Measurements from ENCODE around the gene HOXD13. TPM values are rescaled to one million over a fixed set of nuclear protein-coding genes. Genes with fewer than 3 reads are reported as not detected.

The HOXD13 gene
- total RNA-seq, 1 donor from 2014 or later = not detected

GRCh38 chr2:176093145-176093897 lies 800 bp downstream of the HOXD13 start:
- no peak for DNase-seq (ENCODE audit: extremely low read depth, low read depth, low spot score)

GRCh38 chr2:176093898-176094249 lies 1.4 kb downstream of the HOXD13 start:
- no peak for DNase-seq (ENCODE audit: extremely low read depth, low read depth, low spot score)

GRCh38 chr2:176094349-176094748 lies 1.8 kb downstream of the HOXD13 start:
- no peak for DNase-seq (ENCODE audit: extremely low read depth, low read depth, low spot score)

- DNase-seq (ENCODE audit: extremely low read depth, low read depth, low spot score) = no peak
Observed at GRCh38 chr2:176095421-176095820, 2.9 kb downstream of the HOXD13 start.

DNA sequence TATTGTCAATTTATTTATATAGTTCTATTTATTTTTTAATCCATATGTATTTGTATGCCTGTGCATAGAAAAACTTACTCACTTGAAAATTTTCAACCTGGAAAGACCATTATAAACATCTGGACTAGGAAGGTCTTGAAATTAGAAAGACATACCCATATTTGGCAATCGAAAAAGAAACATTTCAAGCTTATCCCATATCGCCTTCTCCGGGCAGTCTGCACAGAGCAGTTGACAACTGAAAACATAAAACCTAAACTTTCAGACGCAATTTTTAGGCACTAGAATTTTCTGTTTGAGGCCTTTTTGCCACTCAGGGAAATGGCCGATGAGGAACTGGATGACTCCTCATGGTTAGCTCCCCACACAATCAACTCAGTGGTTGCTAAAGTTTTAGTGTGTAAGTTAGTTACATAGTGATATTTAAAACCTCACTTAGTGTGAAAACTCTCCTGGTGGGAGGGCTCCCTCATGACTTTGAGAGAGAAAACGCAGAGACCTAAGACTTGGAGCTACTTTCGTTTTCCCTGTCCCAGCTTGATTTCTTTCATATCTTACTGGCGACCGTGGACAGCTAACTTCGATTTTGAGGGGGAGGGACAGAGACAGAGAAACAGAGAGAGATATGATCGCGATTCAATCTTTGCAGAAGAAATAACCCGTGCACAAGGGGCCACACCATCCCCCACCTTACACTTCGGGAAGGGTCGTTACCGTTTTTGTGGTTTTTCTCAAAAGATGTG lies 3.9 kb downstream of the HOXD13 start:
- no peak for DNase-seq (ENCODE audit: extremely low read depth, low read depth, low spot score)

GRCh38 chr2:176096986-176097819 lies 4.7 kb downstream of the HOXD13 start:
- DNase-seq (ENCODE audit: extremely low read depth, low read depth, low spot score) = no peak

DNA sequence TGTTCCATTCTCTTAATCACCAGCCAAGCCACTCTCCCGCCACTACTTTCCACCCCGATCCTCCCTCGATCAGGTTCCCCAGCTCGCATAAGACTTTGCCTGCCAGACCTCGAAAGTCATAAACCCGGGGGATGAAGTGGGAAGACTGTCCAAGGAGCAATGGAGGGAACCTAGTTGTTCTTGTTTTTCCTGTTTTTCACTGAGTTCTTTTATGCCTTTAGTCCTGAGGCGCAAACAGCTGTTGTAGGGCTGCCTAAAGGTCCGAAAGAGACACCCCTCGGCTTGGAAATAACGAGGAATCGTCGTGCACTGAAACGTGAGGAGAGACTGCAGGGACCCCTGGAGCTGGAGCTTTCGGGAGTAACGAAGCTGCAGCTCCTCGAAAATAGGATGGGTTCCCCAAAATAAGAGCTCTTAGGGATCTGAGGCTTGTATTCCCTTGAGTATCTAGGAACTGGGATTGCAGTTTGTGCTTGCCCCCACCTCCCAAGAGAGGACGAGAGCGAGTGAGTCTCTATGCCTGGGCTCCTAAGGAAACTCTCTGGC lies 5.4 kb downstream of the HOXD13 start:
- DNase-seq (ENCODE audit: extremely low read depth, low read depth, low spot score) = no peak

GRCh38 chr2:176098366-176099158 lies 6.0 kb downstream of the HOXD13 start:
- no peak for DNase-seq (ENCODE audit: extremely low read depth, low read depth, low spot score)

GRCh38 chr2:176099159-176099727 lies 6.7 kb downstream of the HOXD13 start:
- DNase-seq (ENCODE audit: extremely low read depth, low read depth, low spot score) = no peak

DNA sequence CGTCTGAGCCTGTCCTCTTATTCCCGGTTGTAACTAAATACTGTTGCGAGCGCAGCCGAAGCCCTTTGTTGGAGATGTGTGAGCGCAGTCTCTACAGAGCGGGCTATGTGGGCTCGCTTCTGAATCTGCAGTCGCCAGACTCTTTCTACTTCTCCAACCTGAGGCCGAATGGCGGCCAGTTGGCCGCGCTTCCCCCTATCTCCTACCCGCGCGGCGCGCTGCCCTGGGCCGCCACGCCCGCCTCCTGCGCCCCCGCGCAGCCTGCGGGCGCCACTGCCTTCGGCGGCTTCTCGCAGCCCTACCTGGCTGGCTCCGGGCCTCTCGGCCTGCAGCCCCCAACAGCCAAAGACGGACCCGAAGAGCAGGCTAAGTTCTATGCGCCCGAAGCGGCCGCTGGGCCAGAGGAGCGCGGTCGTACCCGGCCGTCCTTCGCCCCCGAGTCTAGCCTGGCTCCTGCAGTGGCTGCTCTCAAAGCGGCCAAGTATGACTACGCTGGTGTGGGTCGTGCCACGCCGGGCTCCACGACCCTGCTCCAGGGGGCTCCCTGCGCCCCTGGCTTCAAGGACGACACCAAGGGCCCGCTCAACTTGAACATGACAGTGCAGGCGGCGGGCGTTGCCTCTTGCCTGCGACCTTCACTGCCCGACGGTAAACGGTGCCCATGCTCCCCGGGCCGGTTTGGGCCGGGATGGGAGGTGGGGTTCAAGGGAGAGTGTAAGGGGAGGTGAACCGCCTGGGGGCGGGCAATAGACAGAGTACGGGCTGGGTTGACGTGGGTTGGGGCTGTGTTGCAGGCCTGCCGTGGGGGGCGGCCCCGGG lies 7.4 kb downstream of the HOXD13 start, which contains the start of gene HOXD12:
Gene HOXD12, plus strand, starts transcription at position 68 of the 819 bp plus-strand sequence. Its CDS starts 7 bp downstream, at position 75.
- no peak for DNase-seq (ENCODE audit: extremely low read depth, low read depth, low spot score)

DNA sequence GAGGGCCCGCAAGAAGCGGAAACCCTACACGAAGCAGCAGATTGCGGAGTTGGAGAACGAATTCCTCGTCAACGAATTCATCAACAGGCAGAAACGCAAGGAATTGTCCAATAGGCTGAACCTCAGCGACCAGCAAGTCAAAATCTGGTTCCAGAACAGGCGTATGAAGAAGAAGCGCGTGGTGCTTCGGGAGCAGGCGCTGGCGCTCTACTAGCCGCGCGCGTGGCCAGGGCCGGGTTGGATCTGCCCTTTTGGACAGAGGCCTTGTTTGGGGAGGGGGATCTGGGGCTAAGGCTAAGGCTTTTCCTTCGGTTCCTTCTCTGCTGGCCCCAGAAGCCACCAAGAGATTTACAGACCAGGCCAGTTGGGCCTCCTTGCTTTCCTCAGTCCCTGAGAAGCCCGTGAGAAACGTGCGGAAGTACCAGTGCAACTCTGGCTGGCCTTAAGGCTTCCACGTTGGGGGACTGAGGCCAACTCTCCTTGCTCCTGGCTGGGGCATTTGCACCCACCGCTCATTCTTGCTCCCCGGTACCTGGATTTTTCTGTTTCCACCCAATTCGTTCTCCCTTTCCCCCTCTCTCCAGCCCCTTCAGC lies 8.1 kb downstream of the HOXD13 start:
- no peak for DNase-seq (ENCODE audit: extremely low read depth, low read depth, low spot score)

GRCh38 chr2:176101216-176101830 lies 8.8 kb downstream of the HOXD13 start:
- DNase-seq (ENCODE audit: extremely low read depth, low read depth, low spot score) = no peak

- no peak for DNase-seq (ENCODE audit: extremely low read depth, low read depth, low spot score)
Observed at GRCh38 chr2:176101842-176102241, 9.3 kb downstream of the HOXD13 start.

DNA sequence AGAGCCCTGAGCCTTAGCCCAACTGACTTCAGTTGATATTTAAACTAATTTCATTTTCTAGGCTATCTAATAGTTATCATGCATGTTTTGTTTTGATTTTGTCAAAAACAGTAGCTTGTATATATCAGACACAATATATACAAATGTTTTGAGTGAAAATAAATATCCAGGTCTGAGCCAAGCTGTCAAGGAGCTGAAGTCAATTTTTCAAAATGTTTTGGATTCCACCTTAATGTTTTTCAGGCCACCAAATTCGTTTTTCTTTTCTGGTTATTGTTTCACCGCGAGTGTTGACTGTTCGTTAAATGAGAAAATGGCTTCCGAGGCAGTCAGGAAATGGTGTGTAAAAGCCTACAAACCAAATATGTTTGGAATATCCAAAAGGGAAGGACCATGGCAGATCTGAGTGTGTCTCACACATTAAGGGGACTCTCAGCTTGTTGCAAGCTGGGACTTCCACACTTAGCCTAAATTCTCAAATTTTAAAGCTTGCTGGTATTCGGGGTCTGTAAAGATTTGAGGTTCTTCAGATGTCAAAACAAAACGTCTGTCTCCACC lies 9.9 kb downstream of the HOXD13 start:
- DNase-seq (ENCODE audit: extremely low read depth, low read depth, low spot score) = no peak

GRCh38 chr2:176103194-176103593 lies 10.7 kb downstream of the HOXD13 start:
- no peak for DNase-seq (ENCODE audit: extremely low read depth, low read depth, low spot score)

GRCh38 chr2:176103742-176104315 lies 11.3 kb downstream of the HOXD13 start:
- DNase-seq (ENCODE audit: extremely low read depth, low read depth, low spot score) = no peak

- no peak for DNase-seq (ENCODE audit: extremely low read depth, low read depth, low spot score)
Observed at GRCh38 chr2:176104316-176105077, 12.0 kb downstream of the HOXD13 start.

All from glomerular endothelial cell (primary cell).